Ammon's horn (tissue), 1 donor: Measurements from ENCODE around the gene CCDC93.

ENCODE experiments used
- DNase-seq: peaks from one replicate; pipeline ENCODE4 v3.0.0-alpha.2; 2016; ENCODE audit warnings: low spot score

Gene CCDC93

DNA sequence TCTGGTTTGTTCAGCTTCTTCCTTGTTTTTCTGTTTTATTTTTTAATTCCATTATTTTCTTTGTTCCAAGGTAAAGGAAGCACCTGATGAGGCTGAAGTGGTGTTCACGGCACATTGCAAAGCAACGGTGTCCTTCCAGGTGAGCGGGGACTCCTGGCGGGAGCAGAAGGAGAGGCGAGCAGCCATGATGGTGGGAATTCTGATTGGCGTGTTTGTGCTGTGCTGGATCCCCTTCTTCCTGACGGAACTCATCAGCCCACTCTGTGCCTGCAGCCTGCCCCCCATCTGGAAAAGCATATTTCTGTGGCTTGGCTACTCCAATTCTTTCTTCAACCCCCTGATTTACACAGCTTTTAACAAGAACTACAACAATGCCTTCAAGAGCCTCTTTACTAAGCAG lies 110.9 kb downstream of the CCDC93 start:
- no peak for DNase-seq

- DNase-seq = no peak
These were observed 125.0 kb downstream of the CCDC93 start for GRCh38 chr2:117888897-117889296.

GRCh38 chr2:117885308-117885707 lies 128.6 kb downstream of the CCDC93 start:
- no peak for DNase-seq

GRCh38 chr2:117879003-117879402 lies 134.9 kb downstream of the CCDC93 start:
- no peak for DNase-seq

GRCh38 chr2:117875786-117876185 lies 138.1 kb downstream of the CCDC93 start:
- DNase-seq = no peak
